DMS79 treated with DMSO at 0.1 percent for 48 hours (cell line): Measurements from ENCODE around the gene DAB2.

Experiments
- DNase-seq: peaks from one replicate; lab custom pipeline; 2025; lab: John Stamatoyannopoulos, UW

DAB2 gene

DNA sequence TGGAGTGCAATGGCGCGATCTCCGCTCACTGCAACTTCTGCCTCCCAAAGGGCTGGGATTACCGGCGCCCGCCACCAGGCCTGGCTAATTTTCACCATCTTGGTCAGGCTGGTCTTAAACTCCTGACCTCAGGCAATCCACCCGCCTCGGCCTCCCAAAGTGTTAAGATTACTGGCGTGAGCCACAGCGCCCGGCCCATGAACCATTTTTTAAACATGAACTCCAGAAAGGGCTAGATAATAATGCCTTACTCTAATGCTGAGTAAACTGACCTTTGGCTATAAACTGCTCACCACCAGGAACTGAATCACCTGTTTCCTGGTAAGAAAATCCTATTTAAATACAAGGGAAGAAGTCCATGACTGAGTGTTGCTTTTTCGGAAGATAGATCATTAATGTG is 23.2 kb upstream of the DAB2 start:
- DNase-seq, result no peak

- DNase-seq, result no peak
Observed at GRCh38 chr5:39447059-39447458, 22.3 kb upstream of the DAB2 start.

DNA sequence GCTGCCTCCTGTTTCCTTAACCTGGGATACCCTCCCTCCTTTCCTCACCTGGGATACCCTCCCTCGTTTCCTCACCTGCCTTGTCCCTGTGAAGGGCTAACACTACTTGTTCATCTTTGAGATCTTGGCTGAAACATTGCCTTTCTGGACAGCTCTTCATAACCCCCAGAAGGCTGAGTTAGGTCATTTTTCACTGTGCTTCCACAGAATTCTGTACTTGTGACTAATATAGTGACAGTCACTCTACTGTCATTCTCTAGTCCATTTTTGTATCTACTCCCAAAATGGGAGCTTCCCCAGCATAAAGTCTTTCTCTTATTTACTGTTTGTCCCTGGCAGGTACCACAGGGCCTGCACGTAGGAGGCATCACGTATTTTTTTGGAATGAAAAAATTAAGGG is 21.5 kb upstream of the DAB2 start:
- no peak for DNase-seq

- no peak for DNase-seq
Observed at GRCh38 chr5:39443911-39444310, 19.1 kb upstream of the DAB2 start.

GRCh38 chr5:39442991-39443390 is 18.2 kb upstream of the DAB2 start:
- DNase-seq, result no peak

- no peak for DNase-seq
Observed at GRCh38 chr5:39441838-39442237, 17.1 kb upstream of the DAB2 start.

- DNase-seq, result no peak
Observed at GRCh38 chr5:39440958-39441624, 16.3 kb upstream of the DAB2 start.

- no peak for DNase-seq
Observed at GRCh38 chr5:39440192-39440957, 15.6 kb upstream of the DAB2 start.

DNA sequence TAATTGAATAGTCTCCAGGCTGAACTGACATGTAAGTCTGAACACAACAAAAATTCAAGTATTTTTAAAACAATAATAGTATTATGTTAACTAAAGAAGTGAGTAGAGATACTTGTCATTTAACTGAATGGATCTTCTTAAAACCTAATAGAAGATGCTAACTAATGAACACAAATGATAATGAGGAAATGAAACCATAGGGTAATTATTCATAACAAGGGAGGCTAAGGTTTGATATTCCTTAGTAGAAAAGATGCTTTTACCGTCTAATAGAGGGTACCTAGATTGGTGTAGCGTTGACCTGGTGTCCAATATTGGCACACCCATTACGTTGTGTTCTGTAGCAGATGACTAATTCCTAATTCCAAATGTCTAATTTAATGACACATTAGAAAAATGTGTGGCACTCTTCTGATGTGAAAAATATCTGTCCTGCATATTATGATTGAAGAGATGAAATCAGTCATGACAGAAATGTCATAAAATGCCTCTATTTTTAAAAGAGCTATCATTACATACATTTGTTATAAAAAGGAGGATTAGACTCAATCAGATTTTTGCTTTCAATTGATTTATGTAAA is 14.9 kb upstream of the DAB2 start:
- no peak for DNase-seq

- no peak for DNase-seq
Observed at GRCh38 chr5:39437467-39437866, 12.7 kb upstream of the DAB2 start.

- no peak for DNase-seq
Observed at GRCh38 chr5:39433848-39434247, 9.1 kb upstream of the DAB2 start.

DNA sequence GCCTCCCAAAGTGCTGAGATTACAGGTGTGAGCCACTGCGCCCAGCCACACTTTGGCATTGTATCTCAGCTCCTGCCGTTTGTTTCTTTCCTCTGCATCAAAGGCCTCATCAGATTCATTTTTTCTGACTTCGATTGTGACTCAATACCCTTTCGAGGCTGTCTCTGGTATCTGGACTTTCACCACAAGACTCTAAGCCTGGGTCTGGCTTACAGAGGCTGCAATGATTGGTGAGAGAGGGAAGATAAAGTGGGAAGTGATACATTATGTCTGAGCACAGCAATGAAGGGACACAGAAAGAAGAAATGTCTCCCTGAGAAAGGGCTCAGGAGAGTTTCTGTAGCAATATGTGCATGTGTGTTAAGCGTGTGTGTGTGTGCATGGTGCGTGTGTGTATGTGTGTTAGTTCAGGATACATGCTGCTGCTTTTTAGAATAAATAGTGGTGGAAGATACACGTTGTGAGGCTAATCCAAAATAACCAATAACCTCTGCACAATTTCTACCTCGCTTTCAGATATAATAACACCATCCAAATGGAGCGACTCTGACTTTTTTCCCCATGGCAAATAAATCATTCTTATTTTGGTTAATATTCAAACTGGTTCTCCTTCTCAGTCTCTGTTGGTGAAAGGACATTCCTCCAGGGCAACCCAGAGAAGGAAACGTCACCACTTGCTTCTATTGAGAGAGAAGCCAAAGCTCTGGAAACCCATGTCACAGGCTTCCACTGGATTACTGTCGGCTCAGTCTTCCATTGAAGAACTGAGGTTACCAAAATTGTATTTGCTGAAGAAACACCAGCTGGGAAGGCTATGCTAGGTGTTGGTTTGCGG is 8.1 kb upstream of the DAB2 start:
- no peak for DNase-seq

DNA sequence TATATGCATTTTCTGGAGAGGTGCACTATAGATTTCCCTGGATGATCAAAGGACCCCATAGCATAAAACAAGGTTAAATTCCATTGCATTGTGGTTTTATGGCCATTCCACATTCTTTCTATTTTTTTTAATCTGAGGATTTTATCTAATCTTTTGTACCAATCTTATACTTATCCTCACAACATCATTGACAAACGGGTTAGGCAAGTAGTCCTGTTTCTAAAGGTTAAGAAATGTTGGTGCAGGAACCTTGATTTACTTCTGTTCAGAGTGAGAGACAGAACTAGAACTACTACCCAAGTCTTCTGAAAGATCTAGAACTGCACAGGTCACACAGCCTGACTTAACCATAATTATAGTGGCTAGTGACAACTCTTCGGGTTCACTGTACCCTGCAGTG is 5.7 kb upstream of the DAB2 start:
- no peak for DNase-seq

- DNase-seq, result no peak
Observed at GRCh38 chr5:39428640-39429039, 3.9 kb upstream of the DAB2 start.

- no peak for DNase-seq
Observed at GRCh38 chr5:39427633-39428032, 2.9 kb upstream of the DAB2 start.

GRCh38 chr5:39427229-39427628 is 2.4 kb upstream of the DAB2 start:
- no peak for DNase-seq

DNA sequence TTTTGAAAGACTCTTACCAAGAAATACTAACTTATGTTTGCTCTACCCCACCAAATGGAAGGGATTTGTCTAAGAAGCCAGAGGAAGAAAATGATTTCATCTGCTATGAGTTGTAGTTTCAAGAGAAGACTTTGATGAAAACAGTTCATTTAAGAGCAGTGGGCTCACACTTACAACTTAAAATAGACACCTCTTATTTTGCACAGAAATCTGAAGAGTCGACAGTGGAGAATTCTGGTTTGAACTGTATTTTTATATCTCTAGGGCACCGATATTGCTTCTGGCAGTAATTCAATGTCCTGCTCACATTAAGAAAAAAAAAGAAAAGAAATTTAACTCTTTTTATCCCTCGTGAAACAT is 1.9 kb upstream of the DAB2 start:
- DNase-seq, result no peak

DNA sequence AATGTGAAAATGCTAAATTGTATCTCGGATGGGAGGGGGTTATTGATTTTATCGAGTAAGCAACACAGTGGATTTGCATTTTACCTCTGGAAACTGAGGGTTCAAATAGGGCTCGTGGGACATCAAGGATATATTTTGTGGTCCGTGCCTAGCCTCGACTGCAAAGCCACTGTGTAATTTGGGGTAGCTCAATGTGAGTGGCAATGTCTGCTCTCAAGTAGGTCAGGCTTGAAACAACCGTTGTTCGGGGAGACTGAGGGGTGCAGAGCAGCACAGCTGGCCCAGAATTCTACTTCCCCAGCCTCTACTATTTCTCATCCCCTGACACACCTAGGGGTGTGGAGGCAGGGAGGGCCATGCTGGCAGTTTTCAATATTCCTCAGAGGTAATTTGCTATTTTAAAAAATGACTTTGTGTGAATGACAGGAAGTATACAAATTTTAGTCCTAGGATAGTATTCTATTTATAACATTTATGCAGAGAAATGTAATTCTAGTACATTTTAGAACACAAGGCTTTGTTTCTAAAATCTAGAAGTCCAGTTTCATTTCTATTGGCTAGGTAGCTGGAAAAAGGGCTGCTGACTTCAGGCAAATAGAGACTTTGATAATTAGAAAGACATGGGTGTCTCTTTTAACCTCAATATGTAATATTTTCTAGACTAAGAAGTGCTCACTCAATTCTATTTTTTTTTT is 1.4 kb upstream of the DAB2 start:
- DNase-seq, result no peak

DNA sequence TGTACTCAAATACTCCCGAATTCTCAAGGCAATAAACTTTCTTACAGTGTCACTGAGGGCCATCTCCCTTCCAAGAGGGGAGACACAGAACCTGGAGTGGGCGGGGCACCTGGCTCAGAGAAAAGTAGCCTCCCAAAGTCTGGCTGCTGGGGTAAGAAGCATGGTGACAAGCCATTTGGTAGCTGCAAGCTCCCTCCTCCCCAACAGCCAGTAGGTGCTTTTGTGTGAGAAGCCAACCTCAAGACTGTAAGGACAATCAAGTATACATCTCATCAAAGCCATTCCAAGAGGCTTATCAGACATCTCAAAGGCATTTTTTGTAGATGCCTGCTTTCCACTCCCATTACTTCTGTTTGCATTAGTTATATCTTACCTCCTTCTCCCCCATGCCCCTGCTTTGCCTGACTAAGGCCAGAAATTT is 1.4 kb downstream of the DAB2 start:
- no peak for DNase-seq

DNA sequence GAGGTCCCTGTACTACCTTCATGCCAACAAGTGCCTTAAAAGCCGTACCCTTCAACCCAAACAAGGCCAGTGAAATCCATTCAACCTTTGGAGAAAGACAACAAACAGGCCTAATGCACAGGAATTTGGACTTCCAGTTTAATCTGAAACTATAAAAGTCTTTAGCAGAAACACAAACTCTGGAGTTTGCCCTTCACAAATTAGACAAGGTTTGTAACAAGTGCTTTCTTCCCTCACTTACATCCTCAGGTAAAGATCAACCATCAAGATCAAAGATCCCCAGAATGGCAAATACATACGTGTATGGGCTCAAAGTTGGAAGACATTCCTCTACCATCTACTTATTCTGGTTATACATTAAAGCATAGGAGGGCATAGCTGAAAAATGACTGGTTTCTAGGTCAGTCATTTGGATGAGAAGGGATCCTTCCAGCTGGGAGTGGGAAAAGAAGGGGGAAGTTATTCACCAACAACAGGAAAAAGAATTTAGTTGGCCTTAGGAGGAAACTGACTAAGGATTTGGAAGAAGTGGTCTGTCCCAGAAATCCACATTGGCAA is 2.0 kb downstream of the DAB2 start:
- DNase-seq, result no peak

GRCh38 chr5:39422036-39422606 is 2.7 kb downstream of the DAB2 start:
- no peak for DNase-seq
